HG03108 (cell line): ENCODE results near the gene COL4A5.
"Not testable (repeated sequence)": the region's sequence is repeated elsewhere in the genome, so short reads cannot be mapped to it uniquely, and the experiment has no call there.

Experiments
- ATAC-seq: cut with Tn5 transposase; IDR thresholded peaks from one replicate; pipeline ENCODE4 v1.9.1; 2021; ENCODE audit warnings: moderate library complexity; ENCODE audit not compliant: unreplicated experiment

COL4A5 gene

DNA sequence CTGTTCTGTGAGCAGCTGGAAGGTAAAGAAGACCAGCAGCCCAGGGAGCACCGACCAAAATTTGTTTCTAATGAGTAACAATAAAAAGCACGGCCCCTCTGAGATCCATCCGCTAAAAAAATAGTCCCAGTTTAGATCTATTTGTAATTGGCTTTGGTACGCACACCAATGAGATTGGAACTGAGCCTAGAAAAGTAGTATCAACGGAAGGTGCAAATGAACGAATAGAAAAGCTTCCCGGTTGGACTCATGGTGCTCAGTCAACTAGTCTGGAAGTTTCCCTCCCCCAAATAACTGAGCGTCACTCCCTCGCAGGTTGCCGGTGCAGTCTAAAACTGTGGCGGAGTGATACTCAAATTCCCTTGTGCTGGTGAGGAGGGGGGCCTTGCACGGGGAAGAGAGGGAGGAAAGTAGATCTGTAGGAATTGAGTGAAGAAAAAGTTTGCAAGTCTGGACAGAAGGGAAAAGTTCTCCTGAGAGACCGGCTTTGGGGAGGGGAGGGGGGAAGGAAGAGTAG is at the start of gene COL4A5:
TSS of gene COL4A5 (plus strand) at position 413 of the 517 bp plus-strand sequence. CDS start 288 bp downstream, outside the sequence.
- no peak for ATAC-seq

DNA sequence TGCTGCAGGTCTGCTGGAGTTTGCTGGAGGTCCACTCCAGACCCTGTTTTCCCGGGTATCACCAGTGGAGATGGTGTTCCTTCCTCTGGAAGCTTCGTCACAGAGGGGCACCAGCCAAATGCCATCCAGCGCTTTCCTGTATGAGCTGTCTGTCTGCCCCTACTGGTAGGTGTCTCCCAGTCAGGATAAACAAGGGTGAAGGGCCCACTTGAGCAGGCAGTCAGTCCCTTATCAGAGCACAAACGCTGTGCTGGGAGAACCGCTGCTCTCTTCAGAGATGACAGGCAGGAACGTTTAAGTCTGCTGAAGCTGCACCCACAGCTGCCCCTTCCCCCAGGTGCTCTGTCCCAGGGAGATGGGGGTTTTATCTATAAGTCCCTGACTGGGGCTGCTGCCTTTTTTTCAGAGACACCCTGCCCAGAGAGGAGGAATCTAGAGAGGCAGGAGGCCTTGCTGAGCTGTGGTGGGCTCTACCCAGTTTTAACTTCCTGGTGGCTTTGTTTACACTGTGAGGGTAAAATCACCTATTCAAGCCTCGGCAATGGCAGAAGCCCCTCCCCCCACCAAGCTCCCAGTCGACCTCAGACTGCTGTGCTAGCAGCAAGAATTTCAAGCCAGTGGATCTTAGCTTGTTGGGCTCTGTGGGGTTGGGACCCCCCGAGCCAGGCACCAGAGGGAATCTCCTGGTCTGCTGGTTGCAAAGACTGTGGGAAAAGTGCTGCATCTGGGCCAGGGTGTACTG is 48.5 kb upstream of the COL4A5 start:
- ATAC-seq: not testable (repeated sequence)

DNA sequence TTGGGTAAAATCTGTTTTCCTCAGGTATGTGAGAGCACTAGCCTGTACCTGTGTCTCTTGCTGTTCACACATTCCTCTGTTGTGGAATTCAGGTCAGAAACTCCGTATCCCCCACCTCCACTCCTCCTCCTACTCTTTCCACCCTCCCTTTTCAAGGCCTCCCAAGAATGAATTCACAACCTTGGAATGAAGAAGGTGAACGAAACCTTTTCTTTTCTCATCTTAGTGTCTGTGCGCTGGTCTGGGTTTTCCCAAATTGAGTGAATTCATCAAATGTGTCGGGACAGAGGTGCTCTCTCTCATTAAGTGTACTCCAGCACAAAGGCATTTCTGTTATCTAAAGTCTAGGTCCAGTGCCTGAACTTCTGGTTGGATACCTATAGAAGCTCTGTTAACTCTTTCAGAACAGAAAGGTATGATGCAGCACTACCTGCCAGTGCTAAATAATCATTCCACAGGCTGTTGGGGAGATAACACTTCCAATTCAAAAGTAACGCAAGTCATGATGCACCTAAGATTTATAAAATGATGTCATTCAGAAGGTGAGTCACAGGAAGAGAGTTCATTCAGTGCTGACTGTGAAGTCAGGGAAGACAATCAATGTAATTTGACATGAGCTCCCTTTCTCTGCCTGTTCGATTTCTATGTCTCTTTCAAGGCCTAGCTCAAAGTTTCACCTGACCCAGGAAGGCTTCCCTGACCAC is 43.3 kb upstream of the COL4A5 start:
- ATAC-seq: no peak

DNA sequence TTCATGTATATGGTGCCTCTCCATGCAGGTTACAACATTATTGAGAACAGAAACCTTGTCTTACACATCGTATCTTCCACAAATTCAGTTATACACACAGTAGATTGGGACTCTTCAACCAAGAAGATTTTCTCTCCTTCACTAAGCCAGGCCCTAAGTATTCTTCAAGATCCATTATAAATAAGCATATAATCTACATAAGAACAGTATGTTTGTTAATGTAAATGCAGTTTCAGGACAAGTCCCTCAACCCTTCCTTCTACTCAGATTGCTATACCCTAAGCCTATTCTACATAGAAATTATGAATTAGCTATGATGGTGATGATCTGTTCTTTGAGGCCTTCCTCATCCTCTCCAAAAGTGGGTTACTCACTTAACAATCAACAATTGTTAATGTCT is 42.7 kb upstream of the COL4A5 start:
- ATAC-seq: no peak

DNA sequence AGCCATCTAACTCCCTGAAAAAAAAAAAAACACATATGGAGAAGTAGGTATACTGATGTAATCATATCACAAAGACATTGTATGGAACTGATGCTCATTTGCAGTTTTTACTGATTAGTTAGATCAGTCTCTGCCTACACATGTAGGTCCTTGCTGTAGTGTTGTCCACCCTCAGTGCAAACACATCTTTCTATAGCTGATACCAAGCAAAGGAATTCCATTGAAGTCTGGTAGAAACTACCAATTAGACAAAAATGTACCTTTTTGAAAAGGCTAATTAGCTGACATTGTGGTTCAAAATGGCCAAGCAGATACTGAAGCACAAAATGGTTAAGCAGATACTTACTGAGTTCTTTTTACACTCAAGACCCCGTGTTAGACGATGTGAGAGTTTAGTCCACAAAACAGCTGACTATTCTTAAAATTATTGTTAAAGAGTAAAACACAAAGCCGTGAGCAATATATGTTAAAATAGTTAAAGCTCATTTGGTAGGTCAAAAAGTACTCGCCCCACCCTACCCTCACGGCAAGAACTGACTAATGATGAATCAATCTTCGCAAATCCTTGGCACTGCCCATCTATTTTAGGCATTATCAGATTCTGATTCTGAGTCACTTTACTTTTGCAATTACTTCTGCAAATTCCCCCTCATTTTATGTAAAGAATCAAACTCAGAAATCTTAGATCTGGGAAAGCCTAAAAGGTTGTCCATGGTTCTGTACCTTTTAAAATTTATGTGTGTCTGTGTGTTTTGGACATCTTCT is 41.8 kb upstream of the COL4A5 start:
- no peak for ATAC-seq

DNA sequence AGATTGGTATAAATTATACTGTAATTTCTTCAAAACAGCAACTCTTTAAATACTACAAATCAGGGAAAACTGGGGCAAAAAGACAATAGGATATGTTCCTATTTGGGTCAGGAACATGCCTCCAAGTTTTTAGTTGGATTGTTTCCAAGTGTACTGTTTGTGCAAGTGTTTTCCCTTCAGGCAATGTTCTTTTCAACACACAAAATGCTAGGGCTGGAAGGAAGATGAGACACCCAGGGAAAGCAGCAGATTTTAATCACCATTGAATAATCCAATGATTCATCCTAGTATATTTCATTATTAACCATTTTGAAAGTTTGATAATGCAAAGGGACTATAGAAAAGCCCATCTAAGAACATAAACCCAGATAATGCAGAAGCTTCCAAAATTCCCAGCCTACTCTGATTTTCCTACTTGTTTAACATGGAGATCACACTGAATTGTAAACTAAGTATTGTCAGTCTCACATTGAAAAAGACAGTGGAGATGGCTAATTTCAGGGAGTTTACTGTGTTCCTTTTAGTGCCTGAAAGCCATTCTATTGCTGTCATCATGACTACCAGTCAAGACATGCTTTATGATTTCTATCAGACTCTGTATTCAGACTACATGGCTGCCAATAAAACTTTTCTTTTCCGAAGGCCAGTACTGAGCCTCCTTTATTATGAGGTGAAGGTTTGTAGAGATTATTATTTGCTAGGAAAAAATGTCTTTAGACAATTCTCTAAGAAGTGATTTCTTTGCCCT is 40.0 kb upstream of the COL4A5 start:
- no peak for ATAC-seq

DNA sequence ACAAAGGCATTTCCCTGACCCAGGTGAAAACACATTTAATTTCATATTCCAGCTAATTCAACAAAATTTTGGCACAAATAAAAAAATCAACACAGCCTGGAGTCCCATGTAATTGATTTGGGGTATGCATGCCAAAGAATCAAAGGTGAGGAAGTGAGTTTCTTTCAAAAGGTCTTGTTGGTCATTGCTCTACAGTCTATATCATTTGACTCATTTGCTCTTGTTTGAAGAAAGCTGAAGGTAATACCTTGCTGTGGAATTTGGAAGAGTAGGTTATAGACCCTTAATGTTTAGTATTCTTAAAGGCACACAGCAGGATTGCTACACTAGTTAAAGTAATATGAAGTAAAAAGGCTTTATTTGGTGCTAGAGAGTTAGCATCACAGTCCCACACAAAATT is 26.9 kb upstream of the COL4A5 start:
- no peak for ATAC-seq

DNA sequence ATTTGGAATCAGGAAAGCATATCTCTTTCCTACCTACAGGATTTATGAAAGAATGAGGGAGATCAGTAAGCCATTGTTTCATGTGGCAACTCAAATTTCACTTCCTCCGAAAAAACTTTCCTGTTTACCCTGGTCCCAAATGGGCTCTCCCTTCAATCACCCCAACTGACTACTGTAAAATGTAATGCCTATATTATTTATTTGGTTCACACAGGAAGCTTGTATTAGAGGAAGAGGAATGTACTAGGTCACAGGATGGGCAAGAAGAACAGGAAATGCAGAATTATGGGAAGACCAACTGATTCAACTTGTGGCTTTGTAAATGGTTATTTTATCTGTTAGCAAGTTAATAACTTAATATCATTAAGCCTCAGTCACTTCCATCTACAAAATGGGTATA is 24.5 kb upstream of the COL4A5 start:
- ATAC-seq: no peak

DNA sequence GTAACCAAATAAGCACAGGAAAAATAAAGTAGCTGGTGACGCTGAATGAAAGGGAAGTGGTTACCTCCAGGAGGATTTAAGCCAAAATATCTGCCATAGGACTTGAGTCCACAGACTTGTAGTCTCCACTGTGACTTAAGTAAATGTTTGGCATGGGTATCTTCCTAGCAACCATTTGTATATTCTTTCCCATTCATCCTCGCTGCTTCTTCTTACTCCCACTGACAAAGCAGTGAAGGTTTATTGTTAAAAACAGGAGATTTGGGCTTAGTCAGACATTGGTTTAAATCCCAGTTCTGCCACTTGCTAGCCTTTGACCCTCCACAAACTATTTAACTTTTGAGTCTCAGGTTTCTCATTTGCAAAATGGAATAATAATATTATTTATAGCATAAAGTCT is 23.7 kb upstream of the COL4A5 start:
- ATAC-seq: no peak

DNA sequence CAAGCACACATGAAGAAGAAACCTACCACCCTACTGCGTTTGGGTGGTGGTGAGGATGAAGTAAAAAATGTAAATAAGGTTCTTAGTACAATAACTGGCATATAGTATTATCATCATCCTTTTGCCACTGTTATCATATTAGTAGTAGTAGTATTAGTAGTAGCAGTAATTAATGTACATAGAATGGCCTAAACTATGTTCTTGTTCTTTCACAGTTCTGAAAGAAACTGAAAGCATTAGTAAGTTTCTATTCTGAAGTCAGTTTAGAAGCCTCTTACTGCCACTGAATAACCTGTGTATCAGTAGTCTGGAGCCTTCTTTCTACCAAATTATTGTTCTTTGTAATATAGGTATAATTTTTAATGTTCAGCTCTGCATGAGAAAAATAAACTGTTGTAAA is 22.4 kb upstream of the COL4A5 start:
- no peak for ATAC-seq

DNA sequence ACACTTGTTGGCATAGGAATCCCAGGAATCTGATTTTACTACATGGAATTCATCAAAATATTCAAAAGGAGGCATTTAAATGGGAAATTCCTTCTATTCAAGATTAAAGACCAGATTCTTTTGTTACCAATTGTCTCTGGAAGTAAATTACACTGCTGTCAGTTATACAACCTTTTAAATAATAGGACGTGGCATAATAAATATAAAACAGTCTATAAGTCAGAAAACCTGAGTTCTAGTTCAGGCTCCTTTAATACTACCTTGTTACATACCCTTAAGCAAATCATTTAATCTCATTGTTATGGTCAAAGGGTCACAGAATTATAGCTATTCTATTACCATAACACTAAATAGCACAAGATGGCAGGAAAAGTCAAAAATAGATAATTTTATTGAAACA is 20.2 kb upstream of the COL4A5 start:
- ATAC-seq: no peak

DNA sequence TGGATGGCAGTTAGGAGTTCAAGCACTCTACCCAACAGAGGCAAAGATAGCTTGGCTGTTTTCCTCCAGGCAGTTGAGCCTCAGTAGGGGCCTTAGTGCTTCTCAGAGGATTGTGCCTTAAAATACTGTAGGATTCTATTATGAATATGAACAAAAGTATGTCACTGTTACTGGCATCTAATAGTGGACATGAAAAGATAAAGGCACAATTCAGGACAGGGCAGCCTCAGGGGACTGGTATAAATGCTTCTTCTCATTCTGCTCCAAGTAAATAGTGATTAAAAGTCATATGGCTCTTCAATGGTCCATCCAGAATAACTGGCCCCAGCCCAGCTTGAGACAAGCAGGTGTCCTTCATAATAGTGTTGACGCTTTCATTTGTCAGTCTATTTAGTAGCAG is 19.2 kb upstream of the COL4A5 start:
- ATAC-seq: no peak

DNA sequence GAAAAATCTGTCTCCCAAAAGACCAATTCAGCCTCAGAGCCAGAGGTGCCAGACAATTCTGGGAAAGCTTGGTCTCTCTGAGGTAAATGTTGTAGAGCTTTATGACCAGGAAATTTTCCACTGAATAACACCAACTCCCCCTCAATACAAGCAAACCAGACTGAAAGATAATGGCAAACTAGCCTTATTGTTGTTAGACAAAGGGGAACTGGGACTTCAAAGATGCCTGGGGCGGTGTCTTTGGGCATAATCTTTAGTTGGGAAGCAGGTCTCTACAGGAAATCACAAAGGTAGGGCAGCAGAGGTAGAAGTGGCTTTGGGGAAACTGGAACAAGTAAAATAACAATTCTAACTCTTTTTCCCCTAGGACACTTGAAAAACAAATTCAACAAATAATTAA is 13.4 kb upstream of the COL4A5 start:
- ATAC-seq: no peak

DNA sequence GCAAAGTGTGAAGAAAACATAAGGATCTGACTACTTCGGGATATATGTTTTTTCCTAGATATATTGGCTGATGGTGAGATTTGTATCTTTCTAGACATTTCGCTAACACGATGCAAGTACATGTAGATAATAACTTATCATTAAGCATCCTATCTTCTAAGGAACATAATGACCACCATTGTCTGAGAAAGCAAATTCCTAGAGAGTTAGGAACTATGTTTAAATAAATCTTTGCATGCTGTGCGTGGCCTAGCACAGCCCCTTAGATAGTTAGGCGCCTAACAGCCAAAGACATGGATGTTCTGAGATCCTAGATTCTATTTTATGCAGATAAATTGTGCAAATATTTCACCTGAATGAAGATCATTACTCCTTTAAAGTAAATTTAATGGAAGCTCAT is 4.4 kb upstream of the COL4A5 start:
- ATAC-seq: no peak

DNA sequence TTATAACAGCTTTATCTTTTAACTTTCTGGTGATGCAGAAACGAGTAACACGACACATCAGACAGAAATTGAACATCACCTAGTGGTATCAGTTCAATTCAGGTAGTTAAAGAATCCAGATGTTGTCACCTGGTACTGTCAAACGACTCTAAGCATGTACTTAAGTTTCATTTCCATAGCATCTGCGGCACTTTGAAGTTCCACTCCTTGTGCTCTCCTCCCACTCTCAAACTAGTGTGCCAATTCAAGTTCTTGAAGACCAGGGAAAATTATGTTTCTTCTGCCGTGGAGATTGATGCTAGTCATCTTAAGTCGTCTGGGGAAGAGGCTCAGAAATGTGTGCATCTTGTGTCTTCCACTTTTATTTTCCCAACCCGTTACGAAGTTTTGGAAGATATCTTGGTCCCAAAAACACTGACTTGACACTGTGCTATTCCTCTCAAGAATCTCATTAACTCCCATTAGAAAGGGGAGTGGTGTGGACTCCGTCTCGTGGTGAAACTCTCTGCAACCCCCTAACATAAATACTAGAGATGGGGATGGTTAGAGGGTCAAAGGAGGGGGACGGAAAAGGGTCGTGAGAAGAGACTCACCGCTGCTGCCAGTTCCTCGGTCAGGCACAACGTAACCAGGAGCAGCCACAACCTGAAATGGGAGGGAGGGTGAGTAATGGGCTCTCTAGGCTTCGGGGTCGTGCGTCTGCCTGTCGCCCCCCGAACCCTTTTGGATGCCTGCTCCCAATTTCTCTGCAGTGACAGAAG is 2.1 kb upstream of the COL4A5 start:
- no peak for ATAC-seq

DNA sequence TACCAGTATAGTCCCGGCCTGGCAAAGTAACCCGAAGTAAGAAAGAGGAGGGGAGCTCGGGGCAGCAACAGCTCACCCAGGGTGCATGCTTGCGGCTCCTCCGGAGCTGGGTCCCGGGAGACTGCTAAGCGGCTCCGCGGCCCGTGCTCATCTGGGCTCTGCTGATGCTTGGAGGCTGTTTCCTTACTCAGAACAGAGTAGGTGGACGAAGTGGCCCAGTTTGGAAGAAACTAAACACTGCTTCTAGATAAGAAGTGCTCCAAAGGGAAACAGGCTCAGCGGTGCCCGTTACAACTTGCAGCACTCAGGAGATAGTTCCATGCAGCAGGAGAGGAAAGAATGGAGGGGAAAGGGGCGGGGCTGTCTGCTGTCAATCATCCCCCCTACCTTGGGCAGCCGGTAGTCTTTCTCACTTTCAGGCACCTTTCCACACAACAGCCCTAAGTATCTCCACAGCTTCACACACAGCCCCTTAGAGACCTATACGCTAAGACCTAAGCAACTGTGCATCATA is 1.5 kb upstream of the COL4A5 start, which contains the start of gene COL4A6:
TSS of gene COL4A6 (minus strand) at position 313 of the 514 bp plus-strand sequence. CDS start at position 87, 226 bp downstream.
- ATAC-seq: no peak

DNA sequence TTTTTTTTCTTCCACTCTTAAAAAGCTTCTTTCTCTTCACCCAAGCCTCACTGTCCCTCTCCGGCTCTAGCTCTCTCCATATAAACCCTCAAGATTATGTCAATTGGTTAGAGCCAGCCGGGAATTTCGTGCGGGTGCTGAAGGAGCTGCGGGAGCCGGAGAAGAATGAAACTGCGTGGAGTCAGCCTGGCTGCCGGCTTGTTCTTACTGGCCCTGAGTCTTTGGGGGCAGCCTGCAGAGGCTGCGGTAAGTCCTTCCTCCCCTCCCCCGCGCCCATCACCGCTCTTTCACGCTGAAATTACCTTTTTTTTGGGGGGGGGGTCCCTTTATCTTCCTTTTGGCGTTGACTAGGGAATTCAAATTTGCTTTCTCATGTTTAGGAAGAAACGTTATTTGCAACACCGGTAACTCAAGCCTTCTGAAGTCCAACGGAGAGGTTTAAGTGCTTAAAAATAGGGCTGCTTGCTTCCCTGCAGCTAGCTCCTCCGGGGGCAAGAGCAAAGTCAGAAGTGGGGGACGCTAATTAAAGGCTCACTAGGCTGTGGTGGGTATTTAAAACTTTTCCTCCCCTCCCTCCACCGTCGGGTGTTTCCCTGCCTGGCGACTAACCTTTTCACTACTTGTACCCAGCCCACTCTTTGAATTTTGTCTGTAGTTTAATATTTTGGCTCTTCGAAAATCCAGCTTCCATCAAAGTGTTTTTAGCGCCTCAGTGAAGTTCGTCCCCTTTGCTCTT is 491 bp downstream of the COL4A5 start:
- ATAC-seq: no peak

DNA sequence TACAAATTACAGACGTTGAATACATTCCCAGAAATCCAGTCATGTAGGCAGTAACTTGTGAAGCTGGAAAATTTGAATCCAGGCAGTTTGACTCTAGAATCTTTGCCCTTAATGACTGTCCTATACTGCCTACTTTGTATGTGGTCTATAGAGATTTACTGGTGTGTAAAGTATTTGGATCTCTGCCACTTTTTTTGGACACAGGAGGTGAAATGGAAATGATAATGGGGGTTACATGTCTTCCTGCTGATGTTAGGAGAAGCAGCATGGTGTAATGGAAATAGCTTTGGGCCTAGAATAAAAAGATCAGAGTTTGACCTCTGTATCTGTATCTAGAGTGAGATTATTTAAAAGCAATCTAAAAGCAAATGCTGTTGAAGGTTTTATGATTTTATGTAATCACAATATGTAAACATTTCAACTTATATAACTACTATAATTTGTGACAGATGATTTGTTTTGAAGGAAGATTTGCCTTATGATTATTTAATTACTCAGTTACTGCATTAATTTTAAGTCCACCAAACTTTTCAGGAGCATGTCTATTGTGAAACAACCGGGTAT is 3.3 kb downstream of the COL4A5 start:
- no peak for ATAC-seq

DNA sequence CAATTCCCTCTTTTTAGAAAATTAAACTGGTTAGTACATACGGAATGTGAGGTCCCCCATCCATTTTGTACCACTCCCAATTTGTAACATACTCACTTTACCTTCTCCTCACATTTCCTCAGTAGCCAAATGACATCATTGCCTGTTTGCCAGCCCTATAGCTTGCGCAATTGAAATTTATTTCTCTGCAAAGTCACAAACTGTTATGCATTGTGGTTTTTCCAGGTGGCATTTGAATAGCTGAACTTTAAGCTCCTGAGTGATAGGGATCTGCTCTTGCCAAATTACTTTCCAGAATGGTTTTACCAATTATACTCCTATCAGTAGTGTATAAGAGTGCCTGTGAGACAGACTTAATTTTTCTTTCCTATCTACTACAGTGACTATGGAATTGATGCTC is 7.7 kb downstream of the COL4A5 start:
- ATAC-seq: no peak
